ENCODE data around the gene FAM107B. TPM values are rescaled to one million over a fixed set of nuclear protein-coding genes. Genes with fewer than 3 reads are reported as not detected.

Gene FAM107B
- total and polyA plus RNA-seq, 2 of the 8 experiments (the other 6 are each of a cell fraction or from before 2014, with no cell fraction given): 7.5 to 28.1 TPM

DNA sequence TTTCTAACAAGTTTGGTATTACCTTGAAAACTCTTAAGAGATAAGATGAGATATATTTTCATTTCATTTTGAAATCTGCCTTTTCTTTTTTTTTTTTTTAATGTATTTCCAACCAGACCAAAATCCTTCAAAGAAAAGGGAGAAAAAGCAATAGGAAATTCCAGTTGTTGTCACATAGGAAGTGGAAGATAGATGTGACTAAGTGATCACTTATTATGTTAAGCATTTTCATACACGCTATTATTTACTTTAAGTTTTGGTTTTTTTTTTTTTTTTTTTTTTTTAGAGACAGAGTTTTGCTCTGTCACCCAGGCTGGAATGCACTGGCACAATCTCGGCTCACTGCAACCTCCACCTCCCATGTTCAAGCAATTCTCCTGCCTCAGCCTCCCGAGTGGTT, 246.8 kb downstream of the FAM107B start:
- H4K20me1 ChIP-seq (replicated peaks in 1 of 2; ENCODE audit: control insufficient read depth in 1 of 2, insufficient read depth in 2 of 2, low read length in 2 of 2): no peaks in the 10 kb centered on the region
- no peak overlapping the region for H3K18ac ChIP-seq (ENCODE audit: extremely low read depth, low read length)
- no peak overlapping the region for H4K91ac ChIP-seq (replicated peaks; ENCODE audit: insufficient read length, low read length)
- no peaks in the 10 kb centered on the region for H3K79me2 ChIP-seq (ENCODE audit: control insufficient read depth in 1 of 2, insufficient read depth in 2 of 2, low read length in 2 of 2)
- H3K4me3 ChIP-seq (ENCODE audit: extremely low read depth in 1 of 4, insufficient read depth in 2 of 4, low read depth in 3 of 4, low read length in 4 of 4): no peak overlapping the region
- no peaks in the 10 kb centered on the region for H3K36me3 ChIP-seq (ENCODE audit: control insufficient read depth in 2 of 4, insufficient read depth in 4 of 4, low read length in 3 of 4)
- no peak overlapping the region for H3K23ac ChIP-seq (ENCODE audit: insufficient read length)
- no peaks in the 10 kb centered on the region for H3K4me1 ChIP-seq (replicated peaks in 1 of 4; ENCODE audit: control insufficient read depth in 3 of 4, insufficient read depth in 4 of 4, low read length in 3 of 4)
- H2BK120ac ChIP-seq (replicated peaks; ENCODE audit: low read depth, low read length): no peak overlapping the region
- H3K9ac ChIP-seq (replicated peaks in 1 of 4; ENCODE audit: extremely low read depth in 1 of 4, low read depth in 3 of 4, low read length in 3 of 4): no peak overlapping the region
- no peaks in the 10 kb centered on the region for H3K9me3 ChIP-seq (ENCODE audit: insufficient read depth in 2 of 2, low read depth in 1 of 2, low read length in 1 of 2)
- H2BK12ac ChIP-seq (ENCODE audit: low read depth, low read length): no peak overlapping the region
- H3K14ac ChIP-seq (ENCODE audit: insufficient read length): no peak overlapping the region
- H2AFZ ChIP-seq (ENCODE audit: low read length): no peak overlapping the region
- no peak overlapping the region for H2BK5ac ChIP-seq (ENCODE audit: low read depth, low read length)
- no peak for DNase-seq (ENCODE audit: low read depth in 1 of 2, low spot score in 2 of 2)
- no peak overlapping the region for H3K4me2 ChIP-seq (ENCODE audit: insufficient read depth in 1 of 2, low read depth in 2 of 2, low read length in 2 of 2)
- H3K23me2 ChIP-seq (ENCODE audit: low read depth, low read length): no peaks in the 10 kb centered on the region
- 58% methylated on average over 3 of the region's 3 CpGs; no CpG with 5 or more reads in 1 of the 2 experiments for WGBS, 2 experiments (ENCODE audit: extremely low coverage in 1 of 2, insufficient coverage in 1 of 2, insufficient read length in 1 of 2, insufficient replicate concordance in 2 of 2, low coverage in 1 of 2, low lambda C conversion rate in 2 of 2, missing lambda C conversion rate in 1 of 2)
- no peak overlapping the region for H4K8ac ChIP-seq (ENCODE audit: extremely low read depth, insufficient read depth, low read length)
- H3K27me3 ChIP-seq (replicated peaks in 1 of 4; ENCODE audit: control insufficient read depth in 3 of 4, extremely low read depth in 1 of 4, insufficient read depth in 3 of 4, low read length in 3 of 4): no peaks in the 10 kb centered on the region
- H2AK5ac ChIP-seq (ENCODE audit: low read depth, low read length): no peak overlapping the region
- POLR2A ChIA-PET (ENCODE audit: partially characterized antibody): no interaction called here
- H4K5ac ChIP-seq (ENCODE audit: insufficient read length, low read depth, low read length): no peak overlapping the region
- H3K79me1 ChIP-seq (ENCODE audit: low read depth, low read length): no peaks in the 10 kb centered on the region
- no peak overlapping the region for H3K27ac ChIP-seq (ENCODE audit: low read depth, low read length)
- CTCF ChIA-PET (ENCODE audit: partially characterized antibody): interaction anchor here (1.0 to 1.5 kb wide), 3 partner anchors 48 to 294 kb away, joined by 3 read pairs; no protein-coding TSS in a partner anchor
- no peak overlapping the region for H3K4ac ChIP-seq (replicated peaks; ENCODE audit: insufficient read length, low read depth, low read length)
- no peak overlapping the region for H3K56ac ChIP-seq (replicated peaks; ENCODE audit: insufficient read length, low read depth, low read length)
- H2BK20ac ChIP-seq (ENCODE audit: low read length): no peak overlapping the region
- FAIRE-seq: no peak
- H2BK15ac ChIP-seq (ENCODE audit: low read length): no peak overlapping the region
- TF ChIP-seq CREB1 (IDR thresholded peaks at IDR 0.05) (no peak), SIRT6 (IDR thresholded peaks at IDR 0.05; ENCODE audit: low read length) (no peak), SIN3A (conservative IDR thresholded peaks at IDR 0.05 in 1 of 2, IDR thresholded peaks at IDR 0.05 in 1 of 2; ENCODE audit: low read depth in 1 of 2, low read length in 2 of 2) (no peak), KDM5A (IDR thresholded peaks at IDR 0.05; ENCODE audit: low read length) (no peak), GABPA (IDR thresholded peaks at IDR 0.05; ENCODE audit: borderline replicate concordance, insufficient read depth, low read length) (no peak), SAP30 (IDR thresholded peaks at IDR 0.05; ENCODE audit: insufficient read depth, insufficient replicate concordance, low read length) (no peak), NANOG (IDR thresholded peaks at IDR 0.05; ENCODE audit: insufficient read depth, low read depth, low read length, poor library complexity, severe bottlenecking) (no peak), RFX5 (IDR thresholded peaks at IDR 0.05; ENCODE audit: borderline replicate concordance, low read depth, low read length) (no peak), JUND (IDR thresholded peaks at IDR 0.05; ENCODE audit: low read length) (no peak)
- TF ChIP-seq, protein P1, sequence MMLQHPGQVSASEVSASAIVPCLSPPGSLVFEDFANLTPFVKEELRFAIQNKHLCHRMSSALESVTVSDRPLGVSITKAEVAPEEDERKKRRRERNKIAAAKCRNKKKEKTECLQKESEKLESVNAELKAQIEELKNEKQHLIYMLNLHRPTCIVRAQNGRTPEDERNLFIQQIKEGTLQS (IDR thresholded peaks at IDR 0.05; ENCODE audit: insufficient read depth, low read depth, low read length): no peak
- TF ChIP-seq, protein P2, sequence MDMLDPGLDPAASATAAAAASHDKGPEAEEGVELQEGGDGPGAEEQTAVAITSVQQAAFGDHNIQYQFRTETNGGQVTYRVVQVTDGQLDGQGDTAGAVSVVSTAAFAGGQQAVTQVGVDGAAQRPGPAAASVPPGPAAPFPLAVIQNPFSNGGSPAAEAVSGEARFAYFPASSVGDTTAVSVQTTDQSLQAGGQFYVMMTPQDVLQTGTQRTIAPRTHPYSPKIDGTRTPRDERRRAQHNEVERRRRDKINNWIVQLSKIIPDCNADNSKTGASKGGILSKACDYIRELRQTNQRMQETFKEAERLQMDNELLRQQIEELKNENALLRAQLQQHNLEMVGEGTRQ (IDR thresholded peaks at IDR 0.05; ENCODE audit: low read length): no peak
- TF ChIP-seq, protein P3, sequence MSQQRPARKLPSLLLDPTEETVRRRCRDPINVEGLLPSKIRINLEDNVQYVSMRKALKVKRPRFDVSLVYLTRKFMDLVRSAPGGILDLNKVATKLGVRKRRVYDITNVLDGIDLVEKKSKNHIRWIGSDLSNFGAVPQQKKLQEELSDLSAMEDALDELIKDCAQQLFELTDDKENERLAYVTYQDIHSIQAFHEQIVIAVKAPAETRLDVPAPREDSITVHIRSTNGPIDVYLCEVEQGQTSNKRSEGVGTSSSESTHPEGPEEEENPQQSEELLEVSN (IDR thresholded peaks at IDR 0.05): no peak

Data from H1 (cell line).